GM13977 (cell line): ENCODE data around the gene TTC3.
"Not testable (repeated sequence)": the region's sequence is repeated elsewhere in the genome, so short reads cannot be mapped to it uniquely, and the experiment has no call there.

Experiments
- DNase-seq: peaks from one replicate; pipeline ENCODE4 v3.0.0; 2012; ENCODE audit warnings: low spot score
- CTCF ChIP-seq: IDR thresholded peaks from 2 replicates; pipeline ENCODE4 v1.5.1; 2012; ENCODE audit warnings: mild to moderate bottlenecking, control low read depth; ENCODE audit not compliant: insufficient read depth; ENCODE audit errors: extremely low read depth, missing control alignments
- in situ Hi-C: fragments of 300-500 bp; cut with MboI; formaldehyde crosslinking; loops from one replicate; pipeline ENCODE4 v1.12.0; 2022; ENCODE audit warnings: low sequenced_read_pairs, low pct_unique_long_range_greater_than_20kb, mixed read lengths, inconsistent platforms; ENCODE audit not compliant: unreplicated experiment

Gene TTC3

GRCh38 chr21:37130971-37131370, 57.9 kb downstream of the TTC3 start:
- DNase-seq: no peak
- TF ChIP-seq CTCF: no peak
- in situ Hi-C loops: no loop called here

DNA sequence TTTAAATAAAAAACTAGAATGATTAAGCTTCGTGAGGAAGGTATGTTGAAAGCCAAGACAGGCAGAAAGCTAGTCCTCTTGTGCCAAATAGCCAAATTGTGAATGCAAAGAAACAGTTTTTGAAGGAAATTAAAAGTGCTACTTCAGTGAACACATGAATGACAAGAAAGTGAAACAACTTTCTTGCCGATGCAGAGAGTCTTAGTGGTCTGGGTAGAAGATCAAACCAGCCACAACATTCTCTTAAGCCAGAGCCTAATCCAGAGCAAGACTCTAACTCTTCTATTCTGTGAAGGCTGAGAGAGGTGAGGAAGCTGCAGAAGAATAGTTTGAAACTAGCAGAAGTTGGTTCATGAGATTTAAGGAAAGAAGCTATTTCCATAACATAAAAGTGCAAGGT, 63.2 kb downstream of the TTC3 start:
- no peak for TF ChIP-seq CTCF
- DNase-seq: no peak
- in situ Hi-C loops: no loop called here

DNA sequence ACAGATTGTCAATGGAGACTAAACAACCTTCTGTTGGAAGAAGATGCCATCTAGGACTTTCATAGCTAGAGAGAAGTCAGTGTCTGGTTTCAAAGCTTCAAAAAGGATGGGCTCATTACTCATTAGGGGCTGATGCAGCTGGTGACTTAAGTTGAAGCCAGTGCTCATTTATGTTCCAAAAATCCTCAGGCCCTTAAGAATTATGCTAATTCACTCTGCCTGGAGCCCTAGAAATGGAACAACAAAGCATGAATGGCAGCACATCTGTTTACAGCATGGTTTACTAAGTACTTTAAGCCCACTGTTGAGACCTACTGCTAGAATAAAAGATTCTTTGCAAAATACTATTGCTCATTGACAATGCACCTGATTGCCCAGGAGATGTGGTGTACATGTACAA, 63.7 kb downstream of the TTC3 start:
- TF ChIP-seq CTCF: no peak
- no peak for DNase-seq
- in situ Hi-C loops: no loop called here

GRCh38 chr21:37139154-37139553, 66.1 kb downstream of the TTC3 start:
- in situ Hi-C loops: no loop called here
- no peak for DNase-seq
- TF ChIP-seq CTCF: no peak

DNA sequence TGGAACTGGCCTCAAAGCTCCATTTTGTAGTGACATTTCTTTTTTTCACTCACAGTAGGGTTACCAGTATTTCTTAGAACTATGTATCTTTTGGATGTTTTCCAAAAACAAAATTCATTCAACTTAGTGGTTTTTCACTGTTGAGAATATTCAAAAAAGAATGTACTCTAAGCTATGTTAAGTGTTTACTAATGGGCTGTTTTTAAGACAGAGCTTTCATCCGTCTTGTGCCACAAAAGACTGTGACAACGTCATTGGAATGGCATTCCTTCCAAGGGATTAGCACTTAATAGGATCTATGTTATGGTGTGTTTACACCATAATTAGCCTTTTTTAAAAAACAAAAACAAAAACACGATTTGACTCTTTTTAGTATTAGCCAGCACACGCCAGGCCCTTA, 66.8 kb downstream of the TTC3 start:
- no peak for DNase-seq
- in situ Hi-C loops: no loop called here
- TF ChIP-seq CTCF: no peak

DNA sequence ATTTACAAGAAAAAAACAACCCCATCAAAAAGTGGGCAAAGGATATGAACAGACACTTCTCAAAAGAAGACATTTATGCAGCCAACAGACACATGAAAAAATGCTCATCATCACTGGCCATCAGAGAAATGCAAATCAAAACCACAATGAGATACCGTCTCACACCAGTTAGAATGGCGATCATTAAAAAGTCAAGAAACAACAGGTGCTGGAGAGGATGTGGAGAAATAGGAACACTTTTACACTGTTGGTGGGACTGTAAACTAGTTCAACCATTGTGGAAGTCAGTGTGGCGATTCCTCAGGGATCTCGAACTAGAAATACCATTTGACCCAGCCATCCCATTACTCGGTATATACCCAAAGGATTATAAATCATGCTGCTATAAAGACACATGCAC, 70.3 kb downstream of the TTC3 start:
- DNase-seq, in situ Hi-C loops: not testable (repeated sequence)

- DNase-seq: no peak
- TF ChIP-seq CTCF: no peak
- in situ Hi-C loops: no loop called here
These were observed 72.6 kb downstream of the TTC3 start for GRCh38 chr21:37145635-37146111.
